ENCODE data around the gene SEC61A1. TPM values are rescaled to one million over a fixed set of nuclear protein-coding genes. Genes with fewer than 3 reads are reported as not detected.

SEC61A1 gene
- total and polyA plus RNA-seq, 9 donors, result 52.3 to 217 (median 121) TPM

DNA sequence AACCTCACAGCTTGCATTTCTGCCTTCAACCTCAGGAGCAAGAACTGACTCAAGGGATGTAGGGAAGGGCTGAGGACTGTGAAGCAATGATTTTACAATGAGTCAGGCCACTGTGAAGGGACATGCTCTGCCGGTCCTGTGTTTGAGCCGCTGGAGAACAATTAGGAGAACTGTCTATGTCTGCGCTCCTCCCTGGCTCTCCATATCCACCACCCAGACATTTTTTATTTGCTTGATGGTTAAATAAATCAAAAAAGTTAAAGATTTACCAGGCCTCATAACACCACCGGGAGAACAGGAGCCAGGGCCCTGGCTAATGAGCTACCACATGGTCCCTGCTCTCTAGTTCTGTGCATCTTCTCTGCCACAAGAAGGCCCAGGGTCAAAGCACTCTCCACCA is 29.6 kb downstream of the SEC61A1 start:
- Histone ChIP-seq H3K4me3 (no peak overlapping the region), H3K27ac (no peak overlapping the region), H3K27me3 (no peaks in the 10 kb centered on the region), H3K4me1 (ENCODE audit: insufficient read depth) (peaks cover 9% of the 10 kb centered on the region), H3K9me3 (no peaks in the 10 kb centered on the region), H3K36me3 (no peaks in the 10 kb centered on the region)
- TF ChIP-seq POLR2A (IDR thresholded peaks at IDR 0.05) (no peak), EP300 (IDR thresholded peaks at IDR 0.05) (no peak)
- TF ChIP-seq, protein P1, sequence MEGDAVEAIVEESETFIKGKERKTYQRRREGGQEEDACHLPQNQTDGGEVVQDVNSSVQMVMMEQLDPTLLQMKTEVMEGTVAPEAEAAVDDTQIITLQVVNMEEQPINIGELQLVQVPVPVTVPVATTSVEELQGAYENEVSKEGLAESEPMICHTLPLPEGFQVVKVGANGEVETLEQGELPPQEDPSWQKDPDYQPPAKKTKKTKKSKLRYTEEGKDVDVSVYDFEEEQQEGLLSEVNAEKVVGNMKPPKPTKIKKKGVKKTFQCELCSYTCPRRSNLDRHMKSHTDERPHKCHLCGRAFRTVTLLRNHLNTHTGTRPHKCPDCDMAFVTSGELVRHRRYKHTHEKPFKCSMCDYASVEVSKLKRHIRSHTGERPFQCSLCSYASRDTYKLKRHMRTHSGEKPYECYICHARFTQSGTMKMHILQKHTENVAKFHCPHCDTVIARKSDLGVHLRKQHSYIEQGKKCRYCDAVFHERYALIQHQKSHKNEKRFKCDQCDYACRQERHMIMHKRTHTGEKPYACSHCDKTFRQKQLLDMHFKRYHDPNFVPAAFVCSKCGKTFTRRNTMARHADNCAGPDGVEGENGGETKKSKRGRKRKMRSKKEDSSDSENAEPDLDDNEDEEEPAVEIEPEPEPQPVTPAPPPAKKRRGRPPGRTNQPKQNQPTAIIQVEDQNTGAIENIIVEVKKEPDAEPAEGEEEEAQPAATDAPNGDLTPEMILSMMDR (IDR thresholded peaks at IDR 0.05), result no peak
- 96 to 97% (median 97%) methylated on average over 4 of the region's 4 CpGs for WGBS, 3 donors
- DNase-seq, result no peak
- intact Hi-C loops (cut with DNase I), result no loop called here

- Histone ChIP-seq H3K27me3 (no peaks in the 10 kb centered on the region), H3K9me3 (no peaks in the 10 kb centered on the region), H3K36me3 (no peaks in the 10 kb centered on the region), H3K4me1 (ENCODE audit: insufficient read depth) (peaks cover 9% of the 10 kb centered on the region), H3K4me3 (no peak overlapping the region), H3K27ac (no peak overlapping the region)
- WGBS, 3 donors, result 78 to 92% (median 90%) methylated on average over 10 of the region's 10 CpGs
- TF ChIP-seq POLR2A (IDR thresholded peaks at IDR 0.05), result no peak
- TF ChIP-seq, protein P1 (IDR thresholded peaks at IDR 0.05), result no peak
- TF ChIP-seq EP300 (IDR thresholded peaks at IDR 0.05), result no peak
- intact Hi-C loops (cut with DNase I), result no loop called here
- DNase-seq, result no peak
Measured at GRCh38 chr3:128082546-128082945, 30.3 kb downstream of the SEC61A1 start.

DNA sequence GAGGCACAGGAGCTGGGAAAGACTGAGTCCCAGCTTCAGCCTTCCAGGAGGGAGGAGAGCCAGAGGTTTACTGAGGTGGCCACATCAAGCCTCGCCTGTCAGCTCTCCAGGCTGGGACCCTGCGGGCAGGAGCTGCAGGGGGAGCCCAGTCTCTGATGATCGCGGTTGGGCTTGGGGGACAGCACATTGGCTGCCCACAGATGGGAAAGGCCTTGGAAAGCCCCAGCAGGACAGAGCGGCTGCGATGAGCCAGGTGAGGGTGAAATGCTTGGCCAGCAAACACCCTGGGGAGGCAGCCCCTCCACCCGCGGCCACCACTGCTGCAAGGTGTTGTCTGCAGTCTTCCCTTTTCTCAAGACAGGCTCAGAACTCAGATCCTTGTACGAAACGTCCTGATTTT is 31.2 kb downstream of the SEC61A1 start:
- peak in 3 of 5 donors; percentile 52 to 57 (median 55) for DNase-seq
- no peaks in the 10 kb centered on the region for H3K27me3 ChIP-seq
- TF ChIP-seq, protein P1 (IDR thresholded peaks at IDR 0.05), result no peak
- TF ChIP-seq POLR2A (IDR thresholded peaks at IDR 0.05) (no peak), EP300 (IDR thresholded peaks at IDR 0.05) (no peak)
- peak overlapping the region in 1 of 2 donors; percentile 26 for H3K27ac ChIP-seq
- WGBS, 3 donors, result 31 to 51% (median 43%) methylated on average over 9 to 10 of the region's 10 CpGs
- no peaks in the 10 kb centered on the region for H3K9me3 ChIP-seq
- H3K4me1 ChIP-seq (ENCODE audit: insufficient read depth), result peaks cover 9% of the 10 kb centered on the region
- no peaks in the 10 kb centered on the region for H3K36me3 ChIP-seq
- no peak overlapping the region for H3K4me3 ChIP-seq
- intact Hi-C loops (cut with DNase I), result no loop called here

- peaks cover 9% of the 10 kb centered on the region for H3K4me1 ChIP-seq (ENCODE audit: insufficient read depth)
- TF ChIP-seq, protein P1 (IDR thresholded peaks at IDR 0.05), result no peak
- TF ChIP-seq EP300 (IDR thresholded peaks at IDR 0.05) (no peak), POLR2A (IDR thresholded peaks at IDR 0.05) (no peak)
- no peaks in the 10 kb centered on the region for H3K9me3 ChIP-seq
- no peaks in the 10 kb centered on the region for H3K27me3 ChIP-seq
- peak overlapping the region; percentile 2 to 26 for H3K27ac ChIP-seq
- H3K4me3 ChIP-seq, result no peak overlapping the region
- intact Hi-C loops (cut with DNase I), result no loop called here
- WGBS, 3 donors, result 30 to 37% (median 31%) methylated on average over 9 of the region's 9 CpGs
- H3K36me3 ChIP-seq, result no peaks in the 10 kb centered on the region
- DNase-seq, result peak in 1 of 5 donors; percentile 24
Measured at GRCh38 chr3:128083980-128084674, 31.9 kb downstream of the SEC61A1 start.

Data from ovary (tissue), 9 donors.